ENCODE results near the gene SLC35F3. TPM values are rescaled to one million over a fixed set of nuclear protein-coding genes. Genes with fewer than 3 reads are reported as not detected.
A peak's percentile ranks its signal among the peaks of the same experiment; 100 is the strongest.
"Not testable (repeated sequence)": the region's sequence is repeated elsewhere in the genome, so short reads cannot be mapped to it uniquely, and the experiment has no call there.

Gene SLC35F3
- total RNA-seq, 2 experiments from 2014 or later, result 0.59 to 0.70 TPM

- CTCF ChIA-PET, result interaction anchor here (0.7 to 1.4 kb wide), 5 partner anchors 13 to 210 kb away, joined by 3 to 7 read pairs (median 4); no protein-coding TSS in a partner anchor
- Mint-ChIP-seq H3K36me3 (no peaks in the 10 kb centered on the region), H3K27ac (no peak overlapping the region), H3K4me3 (no peak overlapping the region), H3K4me1 (ENCODE audit: low read depth) (peaks cover 26% of the 10 kb centered on the region), H3K9me3 (peaks cover 4% of the 10 kb centered on the region), H3K27me3 (peaks cover 20% of the 10 kb centered on the region)
- POLR2A ChIA-PET, result interaction anchor here (1.5 to 1.7 kb wide), 2 partner anchors 26 to 66 kb away, joined by 5 to 6 read pairs; no protein-coding TSS in a partner anchor
- no peak for DNase-seq
- intact Hi-C loops (cut with micrococcal nuclease), result loop anchor here (1.0 kb wide), 1 partner anchor 27 kb away; no protein-coding TSS in a partner anchor
Measured at GRCh38 chr1:234244482-234244881, 340.0 kb downstream of the SLC35F3 start.

GRCh38 chr1:234246638-234247116 is 342.2 kb downstream of the SLC35F3 start:
- H3K27ac Mint-ChIP-seq, result no peak overlapping the region

GRCh38 chr1:234247746-234248145 is 343.3 kb downstream of the SLC35F3 start:
- H3K4me3 Mint-ChIP-seq; POLR2A ChIA-PET; DNase-seq; CTCF ChIA-PET; H3K36me3 Mint-ChIP-seq; H3K27ac Mint-ChIP-seq; intact Hi-C loops (cut with micrococcal nuclease); H3K9me3 Mint-ChIP-seq: not testable (repeated sequence)
- Mint-ChIP-seq H3K27me3 (peaks cover 18% of the 10 kb centered on the region), H3K4me1 (ENCODE audit: low read depth) (peaks cover 26% of the 10 kb centered on the region)

More at GRCh38 chr1:234246638-234247116, 342.2 kb downstream of the SLC35F3 start:
- intact Hi-C loops (cut with micrococcal nuclease), result no loop called here
- peak; percentile 24 for DNase-seq
- peaks cover 20% of the 10 kb centered on the region for H3K27me3 Mint-ChIP-seq
- ChIA-PET POLR2A (no interaction called here), CTCF (no interaction called here)
- H3K9me3 Mint-ChIP-seq, result peaks cover 4% of the 10 kb centered on the region
- no peaks in the 10 kb centered on the region for H3K36me3 Mint-ChIP-seq
- H3K4me1 Mint-ChIP-seq (ENCODE audit: low read depth), result peaks cover 26% of the 10 kb centered on the region
- no peak overlapping the region for H3K4me3 Mint-ChIP-seq

GRCh38 chr1:234250747-234251146 is 346.3 kb downstream of the SLC35F3 start:
- CTCF ChIA-PET, result no interaction called here
- Mint-ChIP-seq H3K36me3 (no peaks in the 10 kb centered on the region), H3K4me1 (ENCODE audit: low read depth) (peaks cover 15% of the 10 kb centered on the region), H3K27me3 (peaks cover 14% of the 10 kb centered on the region), H3K9me3 (peaks cover 4% of the 10 kb centered on the region), H3K27ac (no peak overlapping the region), H3K4me3 (no peak overlapping the region)
- POLR2A ChIA-PET, result no interaction called here
- intact Hi-C loops (cut with micrococcal nuclease), result no loop called here
- no peak for DNase-seq

GRCh38 chr1:234253732-234254131 is 349.3 kb downstream of the SLC35F3 start:
- no peak for DNase-seq
- H3K27me3 Mint-ChIP-seq, result peaks cover 8% of the 10 kb centered on the region
- intact Hi-C loops (cut with micrococcal nuclease), result no loop called here
- H3K4me1 Mint-ChIP-seq (ENCODE audit: low read depth), result no peaks in the 10 kb centered on the region
- no peak overlapping the region for H3K4me3 Mint-ChIP-seq
- no peak overlapping the region for H3K27ac Mint-ChIP-seq
- CTCF ChIA-PET, result interaction anchor here (1.4 to 1.6 kb wide), 2 partner anchors 9 to 57 kb away, joined by 4 to 6 read pairs; no protein-coding TSS in a partner anchor
- POLR2A ChIA-PET, result no interaction called here
- H3K9me3 Mint-ChIP-seq, result peaks cover 9% of the 10 kb centered on the region
- no peaks in the 10 kb centered on the region for H3K36me3 Mint-ChIP-seq

GRCh38 chr1:234256359-234256758 is 351.9 kb downstream of the SLC35F3 start:
- H3K9me3 Mint-ChIP-seq, result peaks cover 9% of the 10 kb centered on the region
- no peak overlapping the region for H3K4me3 Mint-ChIP-seq
- H3K4me1 Mint-ChIP-seq (ENCODE audit: low read depth), result peaks cover 12% of the 10 kb centered on the region
- ChIA-PET POLR2A (no interaction called here), CTCF (no interaction called here)
- no peaks in the 10 kb centered on the region for H3K36me3 Mint-ChIP-seq
- no peak overlapping the region for H3K27ac Mint-ChIP-seq
- intact Hi-C loops (cut with micrococcal nuclease), result no loop called here
- no peak for DNase-seq
- peaks cover 18% of the 10 kb centered on the region for H3K27me3 Mint-ChIP-seq

GRCh38 chr1:234258071-234258470 is 353.6 kb downstream of the SLC35F3 start:
- no peak for DNase-seq
- POLR2A ChIA-PET, result no interaction called here
- H3K27ac Mint-ChIP-seq, result no peak overlapping the region
- peaks cover 18% of the 10 kb centered on the region for H3K27me3 Mint-ChIP-seq
- no peak overlapping the region for H3K4me3 Mint-ChIP-seq
- intact Hi-C loops (cut with micrococcal nuclease), result no loop called here
- H3K4me1 Mint-ChIP-seq (ENCODE audit: low read depth), result peaks cover 12% of the 10 kb centered on the region
- CTCF ChIA-PET, result interaction anchor here (1.2 to 1.6 kb wide), 2 partner anchors 14 to 52 kb away, joined by 3 to 7 read pairs; no protein-coding TSS in a partner anchor
- no peaks in the 10 kb centered on the region for H3K36me3 Mint-ChIP-seq
- H3K9me3 Mint-ChIP-seq, result peaks cover 9% of the 10 kb centered on the region

- CTCF ChIA-PET, result no interaction called here
- POLR2A ChIA-PET, result no interaction called here
- DNase-seq, result peak; percentile 43
- H3K9me3 Mint-ChIP-seq, result peaks cover 9% of the 10 kb centered on the region
- H3K27me3 Mint-ChIP-seq, result peaks cover 16% of the 10 kb centered on the region
- peaks cover 12% of the 10 kb centered on the region for H3K4me1 Mint-ChIP-seq (ENCODE audit: low read depth)
- intact Hi-C loops (cut with micrococcal nuclease), result no loop called here
- H3K27ac Mint-ChIP-seq, result no peak overlapping the region
- H3K4me3 Mint-ChIP-seq, result no peak overlapping the region
- no peaks in the 10 kb centered on the region for H3K36me3 Mint-ChIP-seq
Measured at GRCh38 chr1:234260578-234260977, 356.1 kb downstream of the SLC35F3 start.

GRCh38 chr1:234261545-234261944 is 357.1 kb downstream of the SLC35F3 start:
- Mint-ChIP-seq H3K4me3 (no peak overlapping the region), H3K9me3 (peaks cover 9% of the 10 kb centered on the region), H3K4me1 (ENCODE audit: low read depth) (peaks cover 12% of the 10 kb centered on the region), H3K27ac (no peak overlapping the region), H3K27me3 (peaks cover 16% of the 10 kb centered on the region), H3K36me3 (no peaks in the 10 kb centered on the region)
- ChIA-PET POLR2A (no interaction called here), CTCF (interaction anchor here (1.3 to 3.5 kb wide), 2 partner anchors 9 to 48 kb away, joined by 4 to 12 read pairs; no protein-coding TSS in a partner anchor)
- intact Hi-C loops (cut with micrococcal nuclease), result no loop called here
- no peak for DNase-seq

- Mint-ChIP-seq H3K36me3 (no peaks in the 10 kb centered on the region), H3K4me3 (no peak overlapping the region), H3K27ac (no peak overlapping the region), H3K4me1 (ENCODE audit: low read depth) (peaks cover 12% of the 10 kb centered on the region), H3K9me3 (peaks cover 9% of the 10 kb centered on the region), H3K27me3 (peaks cover 14% of the 10 kb centered on the region)
- POLR2A ChIA-PET, result no interaction called here
- CTCF ChIA-PET, result interaction anchor here (1.3 to 3.5 kb wide), 2 partner anchors 9 to 48 kb away, joined by 4 to 12 read pairs; no protein-coding TSS in a partner anchor
- no peak for DNase-seq
- intact Hi-C loops (cut with micrococcal nuclease), result no loop called here
Measured at GRCh38 chr1:234262007-234262753, 357.7 kb downstream of the SLC35F3 start.

- ChIA-PET CTCF (interaction anchor here (1.3 to 3.5 kb wide), 2 partner anchors 10 to 47 kb away, joined by 4 to 12 read pairs; no protein-coding TSS in a partner anchor), POLR2A (no interaction called here)
- H3K4me1 Mint-ChIP-seq (ENCODE audit: low read depth), result peaks cover 12% of the 10 kb centered on the region
Measured at GRCh38 chr1:234262754-234263105, 358.3 kb downstream of the SLC35F3 start.

GRCh38 chr1:234264832-234265231 is 360.4 kb downstream of the SLC35F3 start:
- intact Hi-C loops (cut with micrococcal nuclease), result no loop called here

More at GRCh38 chr1:234262754-234263105, 358.3 kb downstream of the SLC35F3 start:
- Mint-ChIP-seq H3K4me3 (no peak overlapping the region), H3K27me3 (peaks cover 14% of the 10 kb centered on the region), H3K9me3 (peaks cover 5% of the 10 kb centered on the region), H3K27ac (no peak overlapping the region), H3K36me3 (no peaks in the 10 kb centered on the region)
- no peak for DNase-seq
- intact Hi-C loops (cut with micrococcal nuclease), result no loop called here

More at GRCh38 chr1:234264832-234265231, 360.4 kb downstream of the SLC35F3 start:
- Mint-ChIP-seq H3K27me3 (peaks cover 10% of the 10 kb centered on the region), H3K27ac (no peak overlapping the region), H3K9me3 (peaks cover 5% of the 10 kb centered on the region), H3K4me3 (no peak overlapping the region), H3K4me1 (ENCODE audit: low read depth) (peaks cover 15% of the 10 kb centered on the region), H3K36me3 (no peaks in the 10 kb centered on the region)
- ChIA-PET CTCF (interaction anchor here (3.5 kb wide), 1 partner anchor 45 kb away, joined by 12 read pairs; no protein-coding TSS in a partner anchor), POLR2A (no interaction called here)
- DNase-seq, result no peak

Data from activated CD4-positive, alpha-beta memory T cell treated with anti-CD3 and anti-CD28 coated beads for 36 hours (primary cell).